GM12873 (cell line): Measurements from ENCODE around the gene PPP2R3C.

ENCODE experiments used
- TF ChIP-seq, protein P1 (sequence below): IDR thresholded peaks from 2 replicates; pipeline ENCODE4 v1.5.1; 2012; ENCODE audit warnings: low read depth, mild to moderate bottlenecking, moderate library complexity, low read length, control low read depth; ENCODE audit not compliant: insufficient read depth; ENCODE audit errors: missing control alignments

Gene PPP2R3C

DNA sequence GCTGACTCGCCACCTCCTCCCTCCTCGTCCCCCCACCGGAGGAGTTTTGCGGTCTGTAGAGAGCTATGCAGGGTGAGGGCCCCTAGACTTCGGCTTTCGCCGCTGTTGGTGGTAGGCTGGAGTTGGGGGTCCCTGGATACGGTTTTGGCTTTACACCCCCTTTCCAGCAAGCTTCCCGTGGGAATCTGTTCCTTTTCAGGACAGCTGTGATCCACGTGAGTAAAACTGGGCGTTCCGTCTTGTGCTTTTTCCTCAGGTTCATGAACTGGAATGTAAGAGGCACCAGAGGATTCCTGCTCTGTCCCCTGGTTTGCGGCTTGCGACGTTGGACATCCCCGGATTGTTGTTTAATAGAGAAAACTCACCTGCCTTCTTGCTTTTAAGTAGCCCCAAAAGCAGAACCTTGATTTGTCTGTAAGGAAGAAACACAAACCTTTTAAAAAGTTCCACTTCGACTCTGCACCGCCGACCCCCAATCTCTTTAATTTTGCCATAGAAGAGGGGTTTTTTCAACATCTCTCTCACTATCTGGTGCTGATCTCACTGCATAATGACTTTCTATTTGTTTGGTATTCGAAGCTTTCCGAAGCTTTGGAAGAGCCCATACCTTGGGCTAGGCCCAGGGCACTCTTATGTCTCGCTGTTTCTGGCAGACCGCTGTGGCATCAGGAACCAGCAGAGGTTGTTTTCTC is 1.1 kb upstream of the PPP2R3C start:
- TF ChIP-seq, protein P1, sequence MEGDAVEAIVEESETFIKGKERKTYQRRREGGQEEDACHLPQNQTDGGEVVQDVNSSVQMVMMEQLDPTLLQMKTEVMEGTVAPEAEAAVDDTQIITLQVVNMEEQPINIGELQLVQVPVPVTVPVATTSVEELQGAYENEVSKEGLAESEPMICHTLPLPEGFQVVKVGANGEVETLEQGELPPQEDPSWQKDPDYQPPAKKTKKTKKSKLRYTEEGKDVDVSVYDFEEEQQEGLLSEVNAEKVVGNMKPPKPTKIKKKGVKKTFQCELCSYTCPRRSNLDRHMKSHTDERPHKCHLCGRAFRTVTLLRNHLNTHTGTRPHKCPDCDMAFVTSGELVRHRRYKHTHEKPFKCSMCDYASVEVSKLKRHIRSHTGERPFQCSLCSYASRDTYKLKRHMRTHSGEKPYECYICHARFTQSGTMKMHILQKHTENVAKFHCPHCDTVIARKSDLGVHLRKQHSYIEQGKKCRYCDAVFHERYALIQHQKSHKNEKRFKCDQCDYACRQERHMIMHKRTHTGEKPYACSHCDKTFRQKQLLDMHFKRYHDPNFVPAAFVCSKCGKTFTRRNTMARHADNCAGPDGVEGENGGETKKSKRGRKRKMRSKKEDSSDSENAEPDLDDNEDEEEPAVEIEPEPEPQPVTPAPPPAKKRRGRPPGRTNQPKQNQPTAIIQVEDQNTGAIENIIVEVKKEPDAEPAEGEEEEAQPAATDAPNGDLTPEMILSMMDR: no peak

DNA sequence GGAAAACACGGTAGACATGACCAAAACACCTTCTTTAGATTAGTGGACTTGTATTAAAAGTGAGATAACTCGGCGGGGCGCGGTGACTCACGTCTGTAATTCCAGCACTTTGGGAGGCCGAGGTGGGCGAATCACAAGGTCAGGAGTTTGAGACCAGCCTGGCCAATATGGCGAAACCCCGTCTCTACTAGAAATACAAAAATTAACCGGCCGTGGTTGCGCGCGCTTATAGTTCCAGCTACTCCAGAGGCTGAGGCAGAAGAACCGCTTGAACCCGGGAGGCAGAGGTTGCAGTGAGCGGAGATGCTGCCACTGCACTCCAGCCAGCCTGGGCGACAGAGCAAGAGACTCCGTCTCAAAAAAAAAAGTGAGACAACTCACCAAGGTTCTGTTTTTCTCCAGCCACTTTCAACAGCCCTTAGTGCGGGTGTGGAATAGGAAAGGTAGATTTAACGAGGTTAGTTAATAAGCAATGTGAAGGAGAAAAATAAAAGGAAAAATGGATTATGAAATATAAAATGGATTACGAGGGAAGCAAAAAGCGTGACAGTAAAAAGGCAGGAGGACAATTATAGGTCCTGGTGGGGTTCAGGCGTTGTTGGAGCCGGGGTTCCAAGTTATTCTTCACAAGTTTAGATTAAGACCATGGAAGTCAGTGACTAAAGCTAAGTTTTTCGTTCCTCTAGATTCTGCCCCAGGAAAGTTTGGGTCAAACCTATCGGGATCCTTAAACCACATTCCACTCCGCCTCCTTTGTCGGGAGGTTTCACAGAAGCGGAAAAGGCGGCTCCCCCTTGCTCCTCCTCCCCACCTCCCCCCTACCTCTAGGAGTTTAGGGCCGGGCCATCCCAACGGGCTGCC is 534 bp downstream of the PPP2R3C start:
- TF ChIP-seq, protein P1: no peak

DNA sequence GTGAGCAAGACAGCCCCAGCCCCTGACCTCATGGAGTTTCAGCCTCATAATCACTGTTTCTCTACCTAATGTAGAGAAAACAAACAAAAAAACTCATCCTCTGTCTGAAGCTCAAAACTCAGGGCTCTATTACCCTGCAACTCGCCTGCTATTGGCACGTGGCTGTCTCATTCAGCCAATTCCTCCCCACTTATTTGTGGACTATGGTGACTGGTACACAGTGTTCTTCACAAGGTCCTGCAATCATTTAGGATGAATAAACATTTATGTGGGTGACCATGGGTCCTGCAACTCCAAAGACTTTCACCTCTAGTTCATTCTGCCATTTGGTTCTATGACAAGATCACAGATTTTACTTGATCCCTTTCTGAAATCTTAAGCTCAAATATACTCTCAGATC is 4.7 kb downstream of the PPP2R3C start:
- TF ChIP-seq, protein P1: no peak

DNA sequence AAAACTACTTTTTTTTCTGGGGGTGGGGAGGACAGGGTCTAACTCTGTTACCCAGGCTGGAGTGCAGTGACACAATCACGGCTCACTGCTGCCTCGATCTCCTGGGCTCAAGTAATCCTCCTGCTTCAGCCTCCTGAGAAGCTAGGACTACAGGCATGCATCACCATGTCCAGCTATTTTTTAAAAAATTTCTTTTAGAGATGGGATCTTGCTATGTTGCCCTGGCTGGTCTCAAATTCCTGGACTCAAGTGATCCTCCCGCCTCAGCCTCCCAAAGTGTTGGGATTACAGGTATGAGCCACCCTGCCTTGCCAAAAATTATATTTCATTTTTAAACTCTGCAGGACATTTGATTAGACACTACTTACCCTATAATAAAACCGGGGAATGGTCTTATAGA is 5.5 kb downstream of the PPP2R3C start:
- TF ChIP-seq, protein P1: no peak

DNA sequence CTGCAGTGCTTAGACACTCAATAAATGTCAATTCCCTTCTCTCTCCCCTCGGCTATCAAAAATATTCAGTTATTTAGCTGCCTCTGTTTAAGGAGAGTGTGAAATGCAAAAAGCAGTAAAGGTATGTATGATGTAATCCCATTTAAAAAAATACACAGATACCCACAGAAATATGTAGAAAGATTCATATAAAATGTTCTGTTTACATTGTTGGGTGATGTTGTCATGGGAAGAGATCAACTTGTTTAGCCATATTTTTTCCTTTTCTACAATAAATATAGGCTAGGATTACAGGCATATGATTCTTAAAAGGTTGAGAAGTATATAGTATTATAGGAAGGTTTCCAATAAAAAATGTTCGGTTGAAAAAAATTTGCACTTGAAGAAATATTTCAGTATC is 7.8 kb downstream of the PPP2R3C start:
- TF ChIP-seq, protein P1: no peak

DNA sequence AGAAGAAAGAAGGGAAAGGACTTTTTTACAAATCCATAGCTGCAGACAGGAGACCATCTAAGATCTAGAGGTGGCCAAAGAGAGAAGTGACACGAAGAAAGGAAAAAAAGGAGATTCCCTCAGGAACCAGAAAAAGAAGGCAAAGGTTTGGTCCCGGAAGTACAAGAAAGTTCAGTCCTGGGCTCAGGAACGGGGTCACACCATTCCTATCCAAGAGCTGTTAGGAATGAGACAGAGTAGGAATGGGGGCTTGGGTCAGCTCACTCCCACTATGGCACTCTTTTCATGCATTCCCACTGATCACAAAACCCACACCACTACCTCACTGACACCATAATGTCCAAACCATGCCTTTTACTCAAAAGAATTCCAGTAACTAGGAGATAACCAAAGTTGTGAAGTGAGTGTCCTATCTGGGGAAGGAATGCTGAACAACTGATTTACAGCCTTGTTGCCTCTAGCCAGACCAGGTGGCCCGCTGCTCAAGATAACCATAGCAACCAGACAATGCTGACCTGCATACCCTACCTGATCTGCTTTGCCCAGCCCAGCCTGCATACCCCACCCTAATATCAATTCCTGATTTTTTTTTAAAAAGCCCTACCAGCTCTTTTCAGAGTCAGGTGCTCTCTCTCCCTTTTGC is 8.4 kb downstream of the PPP2R3C start:
- TF ChIP-seq, protein P1: no peak

DNA sequence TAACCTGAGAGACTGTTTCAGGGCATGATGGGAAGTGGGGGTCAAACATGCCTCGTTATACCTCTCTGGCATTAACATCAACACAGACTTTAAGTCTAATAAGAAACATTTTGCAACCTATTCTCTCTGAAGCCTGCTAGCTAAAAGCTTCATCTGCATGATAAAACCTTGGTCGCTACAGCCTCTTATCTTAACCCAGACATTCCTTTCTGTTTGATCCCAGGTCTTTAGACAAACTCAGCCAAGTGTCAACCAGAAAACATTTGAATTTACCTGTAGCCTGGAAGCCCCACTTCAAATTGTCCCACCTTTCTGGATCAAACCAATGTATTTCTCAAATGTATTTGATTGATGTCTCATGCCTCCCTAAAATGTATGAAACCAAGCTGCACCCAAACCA is 9.1 kb downstream of the PPP2R3C start:
- TF ChIP-seq, protein P1: no peak
